Panc1 (cell line): ENCODE measurements around the gene USP10. TPM values are rescaled to one million over a fixed set of nuclear protein-coding genes. Genes with fewer than 3 reads are reported as not detected.
"Not testable (repeated sequence)": the region's sequence is repeated elsewhere in the genome, so short reads cannot be mapped to it uniquely, and the experiment has no call there.

Experiments
- ATAC-seq: fragments of 200-7000 bp; cut with Tn5 transposase; 2 replicates; pipeline ENCODE4 v1.9.1; 2020; ENCODE audit warnings: mild to moderate bottlenecking, moderate library complexity
- BruUV-seq: library from RNA; stranded (reverse); fragments of 400-500 nt; replicated peaks from 2 replicates; lab custom pipeline; 2021; lab: Mats Ljungman, UMichigan
- CTCF ChIA-PET: fragments of 300-600 bp; sonication (Branson Sonifier 250); formaldehyde crosslinking; loops from one replicate; lab custom pipeline; 2022; ENCODE audit warnings: antibody characterized with exemption; lab: Charles Lee
- POLR2A ChIA-PET: fragments of 300-600 bp; sonication (Branson Sonifier 250); formaldehyde crosslinking; loops from one replicate; lab custom pipeline; 2022; ENCODE audit warnings: antibody characterized with exemption; lab: Charles Lee
- DNase-seq: peaks from one replicate; pipeline ENCODE4 v3.0.0-alpha.2; 2010; ENCODE audit warnings: low read depth, low spot score
- H3K27ac ChIP-seq: 2 replicates; pipeline ENCODE4 v1.5.1; 2011; ENCODE audit warnings: mild to moderate bottlenecking, low read length, inconsistent platforms
- H3K27me3 ChIP-seq: fragments of 200-500 bp; sonication (Bioruptor generic); 2 replicates; pipeline ENCODE4 v1.6.0; 2014; ENCODE audit warnings: low read length, inconsistent platforms; ENCODE audit not compliant: control insufficient read depth, insufficient read depth
- H3K36me3 ChIP-seq: fragments of 200-500 bp; sonication (Bioruptor generic); 2 replicates; pipeline ENCODE4 v1.5.1; 2014; ENCODE audit warnings: inconsistent platforms, mild to moderate bottlenecking, low read length, moderate library complexity; ENCODE audit not compliant: control insufficient read depth, insufficient read depth
- H3K4me1 ChIP-seq: 2 replicates; pipeline ENCODE4 v1.5.1; 2011; ENCODE audit warnings: inconsistent platforms, mild to moderate bottlenecking, low read length, moderate library complexity; ENCODE audit not compliant: control insufficient read depth, insufficient read depth
- H3K4me3 ChIP-seq, 2 experiments: 2 replicates each; pipeline ENCODE4 v1.5.1; 2011 to 2012; ENCODE audit warnings: low read depth in 2 of 2, low read length in 2 of 2, mild to moderate bottlenecking in 2 of 2, inconsistent platforms in 1 of 2, moderate library complexity in 1 of 2
- H3K9me3 ChIP-seq: fragments of 200-500 bp; sonication (Bioruptor generic); 2 replicates; pipeline ENCODE4 v1.5.1; 2014; ENCODE audit warnings: low read depth, mild to moderate bottlenecking, inconsistent platforms, low read length, moderate library complexity; ENCODE audit not compliant: control insufficient read depth, insufficient read depth
- POLR2AphosphoS5 ChIP-seq: IDR thresholded peaks from 2 replicates; pipeline ENCODE4 v1.6.1; 2012; ENCODE audit warnings: mild to moderate bottlenecking, low read depth, low read length, moderate library complexity
- REST ChIP-seq, 2 experiments: IDR thresholded peaks; 2 replicates each; pipeline ENCODE4 v1.6.1; 2011 to 2012; ENCODE audit warnings: low read depth in 2 of 2, control low read depth in 1 of 2, low read length in 1 of 2, mild to moderate bottlenecking in 1 of 2, moderate library complexity in 1 of 2; ENCODE audit not compliant: insufficient read depth in 1 of 2
- SIN3A ChIP-seq: IDR thresholded peaks from 2 replicates; pipeline ENCODE4 v1.6.1; 2012; ENCODE audit warnings: low read depth, mild to moderate bottlenecking, low read length, moderate library complexity, borderline replicate concordance; ENCODE audit not compliant: insufficient read depth
- TCF7L2 ChIP-seq: IDR thresholded peaks from 2 replicates; pipeline ENCODE4 v1.6.1; 2011; ENCODE audit warnings: mild to moderate bottlenecking, low read depth, low read length, inconsistent platforms
- in situ Hi-C: cut with HindIII; loops from 2 replicates; pipeline ENCODE4 v1.10.0; 2016; ENCODE audit warnings: low sequenced_read_pairs, low pct_unique_long_range_greater_than_20kb
- intact Hi-C: fragments of 100-400 bp; cut with micrococcal nuclease; formaldehyde crosslinking; loops from one replicate; pipeline ENCODE4 v1.10.0; 2022; ENCODE audit not compliant: unreplicated experiment
- total RNA-seq: library from RNA; stranded (reverse); gene quantifications from one replicate; pipeline ENCODE4 v1.2.1, GENCODE V29; 2021; ENCODE audit not compliant: unreplicated experiment
- TF ChIP-seq, protein P1 (sequence below): fragments of 450-650 bp; IDR thresholded peaks from 2 replicates; pipeline ENCODE4 v1.5.1; 2017; ENCODE audit warnings: mild to moderate bottlenecking

Gene USP10
- total RNA-seq, 1 experiment from 2014 or later = 77.4 TPM

DNA sequence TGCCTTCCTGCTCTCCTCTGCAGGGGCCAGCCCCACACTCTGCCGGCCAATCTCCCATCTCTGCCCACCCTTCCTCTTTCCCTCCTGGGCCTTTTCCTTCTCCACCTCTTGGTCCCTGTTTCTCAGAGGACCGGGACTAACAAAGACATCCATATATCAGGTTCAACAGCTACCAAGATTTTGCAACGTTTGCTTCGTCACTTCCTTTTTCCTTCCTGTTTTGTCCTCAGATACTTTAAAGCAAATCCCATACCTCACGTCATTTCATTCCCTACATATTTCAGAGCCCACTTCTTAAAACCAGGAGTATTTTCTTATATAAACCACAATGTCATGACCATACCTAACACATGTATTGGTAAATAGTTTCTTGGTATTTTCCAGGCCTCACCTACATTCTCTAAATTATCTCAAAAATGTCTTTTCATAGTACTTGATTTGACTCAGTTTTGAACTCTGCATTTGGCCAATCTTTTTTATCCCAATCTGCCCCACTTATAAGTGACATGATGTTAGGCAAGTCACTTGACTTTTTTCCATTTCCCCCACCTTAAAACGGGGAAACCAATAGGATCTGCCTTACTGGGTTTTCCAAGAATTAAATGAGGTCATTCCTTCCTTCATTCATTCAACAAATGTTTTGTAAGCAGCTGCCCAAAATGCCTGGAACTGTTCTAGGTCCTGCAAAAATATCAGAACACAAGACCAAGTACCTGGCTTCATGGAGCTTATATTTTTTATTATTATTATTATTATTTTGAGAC is 7.2 kb upstream of the USP10 start:
- POLR2A ChIA-PET = interaction anchor here (0.6 to 0.7 kb wide), 2 partner anchors 127 to 136 kb away, joined by 3 to 4 read pairs; partner anchors contain the start of gene CRISPLD2
- no peak overlapping the region for H3K4me3 ChIP-seq
- in situ Hi-C loops = no loop called here
- no peaks in the 10 kb centered on the region for H3K27me3 ChIP-seq
- TF ChIP-seq TCF7L2 (no peak), SIN3A (no peak), POLR2AphosphoS5 (no peak), REST (IDR thresholded peaks at IDR 0.05; ENCODE audit: insufficient read depth in 1 of 2, low read depth in 2 of 2, low read length in 1 of 2) (no peak)
- TF ChIP-seq, protein P1, sequence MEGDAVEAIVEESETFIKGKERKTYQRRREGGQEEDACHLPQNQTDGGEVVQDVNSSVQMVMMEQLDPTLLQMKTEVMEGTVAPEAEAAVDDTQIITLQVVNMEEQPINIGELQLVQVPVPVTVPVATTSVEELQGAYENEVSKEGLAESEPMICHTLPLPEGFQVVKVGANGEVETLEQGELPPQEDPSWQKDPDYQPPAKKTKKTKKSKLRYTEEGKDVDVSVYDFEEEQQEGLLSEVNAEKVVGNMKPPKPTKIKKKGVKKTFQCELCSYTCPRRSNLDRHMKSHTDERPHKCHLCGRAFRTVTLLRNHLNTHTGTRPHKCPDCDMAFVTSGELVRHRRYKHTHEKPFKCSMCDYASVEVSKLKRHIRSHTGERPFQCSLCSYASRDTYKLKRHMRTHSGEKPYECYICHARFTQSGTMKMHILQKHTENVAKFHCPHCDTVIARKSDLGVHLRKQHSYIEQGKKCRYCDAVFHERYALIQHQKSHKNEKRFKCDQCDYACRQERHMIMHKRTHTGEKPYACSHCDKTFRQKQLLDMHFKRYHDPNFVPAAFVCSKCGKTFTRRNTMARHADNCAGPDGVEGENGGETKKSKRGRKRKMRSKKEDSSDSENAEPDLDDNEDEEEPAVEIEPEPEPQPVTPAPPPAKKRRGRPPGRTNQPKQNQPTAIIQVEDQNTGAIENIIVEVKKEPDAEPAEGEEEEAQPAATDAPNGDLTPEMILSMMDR = no peak
- no peak for ATAC-seq
- no peak for DNase-seq
- H3K27ac ChIP-seq = no peak overlapping the region
- intact Hi-C loops = no loop called here
- no peaks in the 10 kb centered on the region for H3K4me1 ChIP-seq
- CTCF ChIA-PET = no interaction called here
- no TSS peak for BruUV-seq
- no peaks in the 10 kb centered on the region for H3K9me3 ChIP-seq
- no peaks in the 10 kb centered on the region for H3K36me3 ChIP-seq

DNA sequence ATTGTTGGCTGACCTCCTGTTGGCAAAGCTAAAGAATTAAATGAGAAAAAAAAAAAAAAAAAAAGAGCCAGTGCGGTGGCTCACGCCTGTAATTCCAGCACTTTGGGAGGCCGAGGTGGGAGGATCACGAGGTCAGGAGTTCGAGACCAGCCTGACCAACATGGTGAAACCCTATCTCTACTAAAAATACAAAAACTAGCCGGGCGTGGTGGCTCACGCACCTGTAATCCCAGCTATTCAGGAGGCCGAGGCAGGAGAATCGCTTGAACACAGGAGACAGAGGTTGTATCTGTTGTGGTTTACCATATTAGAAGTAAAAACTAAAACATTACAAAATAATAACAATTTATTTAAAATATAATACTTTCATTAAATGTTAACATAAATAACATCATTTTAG is 5.9 kb upstream of the USP10 start:
- H3K4me3 ChIP-seq, H3K36me3 ChIP-seq, CTCF ChIA-PET, intact Hi-C loops, DNase-seq, POLR2A ChIA-PET, H3K4me1 ChIP-seq, ATAC-seq, BruUV-seq, H3K27me3 ChIP-seq, in situ Hi-C loops, H3K27ac ChIP-seq, H3K9me3 ChIP-seq: not testable (repeated sequence)

DNA sequence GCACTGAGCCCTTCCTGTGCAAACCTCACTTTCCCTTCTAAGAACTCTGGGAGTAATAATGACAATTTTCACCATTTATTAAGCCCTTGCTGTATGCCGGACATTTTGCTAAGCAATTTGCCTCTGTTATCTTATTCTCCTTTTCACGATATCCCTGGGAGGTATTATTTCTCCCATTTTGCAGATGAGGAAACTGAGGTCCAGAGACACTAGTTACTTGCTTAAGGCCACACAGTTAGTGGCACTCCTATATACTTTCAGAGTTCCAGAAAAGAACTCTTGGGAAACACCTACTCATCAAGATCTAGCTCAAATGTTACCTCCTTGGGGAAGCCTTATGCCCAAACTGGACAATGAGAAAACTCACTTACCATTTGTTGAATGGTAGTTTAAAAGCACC is 4.8 kb upstream of the USP10 start:
- in situ Hi-C loops = no loop called here
- no TSS peak for BruUV-seq

More for the DNA sequence above, 4.8 kb upstream of the USP10 start:
- Histone ChIP-seq H3K36me3 (peaks cover 3% of the 10 kb centered on the region; the same call in 1 of the 2 replicates), H3K27ac (no peak overlapping the region), H3K27me3 (no peaks in the 10 kb centered on the region), H3K4me1 (no peaks in the 10 kb centered on the region), H3K4me3 (no peak overlapping the region), H3K9me3 (no peaks in the 10 kb centered on the region)
- no peak for DNase-seq
- ChIA-PET POLR2A (no interaction called here), CTCF (no interaction called here)
- intact Hi-C loops = no loop called here
- no peak for ATAC-seq
- no peak for TF ChIP-seq REST (IDR thresholded peaks at IDR 0.05; ENCODE audit: insufficient read depth in 1 of 2, low read depth in 2 of 2, low read length in 1 of 2)
- TF ChIP-seq POLR2AphosphoS5 = no peak
- TF ChIP-seq TCF7L2 = no peak
- TF ChIP-seq, protein P1 = no peak
- TF ChIP-seq SIN3A = no peak
